ENCODE results near the gene FAM181A.

GRCh38 chr14:93911975-93912615 lies 15.0 kb upstream of the FAM181A start:
- TF ChIP-seq, protein P1, sequence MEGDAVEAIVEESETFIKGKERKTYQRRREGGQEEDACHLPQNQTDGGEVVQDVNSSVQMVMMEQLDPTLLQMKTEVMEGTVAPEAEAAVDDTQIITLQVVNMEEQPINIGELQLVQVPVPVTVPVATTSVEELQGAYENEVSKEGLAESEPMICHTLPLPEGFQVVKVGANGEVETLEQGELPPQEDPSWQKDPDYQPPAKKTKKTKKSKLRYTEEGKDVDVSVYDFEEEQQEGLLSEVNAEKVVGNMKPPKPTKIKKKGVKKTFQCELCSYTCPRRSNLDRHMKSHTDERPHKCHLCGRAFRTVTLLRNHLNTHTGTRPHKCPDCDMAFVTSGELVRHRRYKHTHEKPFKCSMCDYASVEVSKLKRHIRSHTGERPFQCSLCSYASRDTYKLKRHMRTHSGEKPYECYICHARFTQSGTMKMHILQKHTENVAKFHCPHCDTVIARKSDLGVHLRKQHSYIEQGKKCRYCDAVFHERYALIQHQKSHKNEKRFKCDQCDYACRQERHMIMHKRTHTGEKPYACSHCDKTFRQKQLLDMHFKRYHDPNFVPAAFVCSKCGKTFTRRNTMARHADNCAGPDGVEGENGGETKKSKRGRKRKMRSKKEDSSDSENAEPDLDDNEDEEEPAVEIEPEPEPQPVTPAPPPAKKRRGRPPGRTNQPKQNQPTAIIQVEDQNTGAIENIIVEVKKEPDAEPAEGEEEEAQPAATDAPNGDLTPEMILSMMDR (IDR thresholded peaks at IDR 0.05 in 2 of 3, conservative IDR thresholded peaks at IDR 0.05 in 1 of 3; ENCODE audit: control insufficient read depth in 2 of 3, extremely low read depth in 1 of 3, insufficient read depth in 1 of 3, low read depth in 3 of 3, low read length in 3 of 3): no peak
- TF ChIP-seq, protein P2, sequence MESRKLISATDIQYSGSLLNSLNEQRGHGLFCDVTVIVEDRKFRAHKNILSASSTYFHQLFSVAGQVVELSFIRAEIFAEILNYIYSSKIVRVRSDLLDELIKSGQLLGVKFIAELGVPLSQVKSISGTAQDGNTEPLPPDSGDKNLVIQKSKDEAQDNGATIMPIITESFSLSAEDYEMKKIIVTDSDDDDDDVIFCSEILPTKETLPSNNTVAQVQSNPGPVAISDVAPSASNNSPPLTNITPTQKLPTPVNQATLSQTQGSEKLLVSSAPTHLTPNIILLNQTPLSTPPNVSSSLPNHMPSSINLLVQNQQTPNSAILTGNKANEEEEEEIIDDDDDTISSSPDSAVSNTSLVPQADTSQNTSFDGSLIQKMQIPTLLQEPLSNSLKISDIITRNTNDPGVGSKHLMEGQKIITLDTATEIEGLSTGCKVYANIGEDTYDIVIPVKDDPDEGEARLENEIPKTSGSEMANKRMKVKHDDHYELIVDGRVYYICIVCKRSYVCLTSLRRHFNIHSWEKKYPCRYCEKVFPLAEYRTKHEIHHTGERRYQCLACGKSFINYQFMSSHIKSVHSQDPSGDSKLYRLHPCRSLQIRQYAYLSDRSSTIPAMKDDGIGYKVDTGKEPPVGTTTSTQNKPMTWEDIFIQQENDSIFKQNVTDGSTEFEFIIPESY (IDR thresholded peaks at IDR 0.05): no peak
- TF ChIP-seq EP300 (IDR thresholded peaks at IDR 0.05; ENCODE audit: borderline replicate concordance in 1 of 2, control insufficient read depth in 1 of 2, low read depth in 2 of 2, low read length in 2 of 2): no peak
- TF ChIP-seq EZH2 (IDR thresholded peaks at IDR 0.05; ENCODE audit: borderline replicate concordance, control insufficient read depth, low read depth, low read length): no peak
- TF ChIP-seq POLR2AphosphoS2 (IDR thresholded peaks at IDR 0.05; ENCODE audit: low read depth, low read length): no peak
